OCI-LY7 (cell line): ENCODE results near the gene GPR84.

Experiments
- EZH2phosphoT487 ChIP-seq: fragments of 200-600 bp; sonication (generic); IDR thresholded peaks from 2 replicates; pipeline ENCODE4 v1.6.1; 2018; ENCODE audit warnings: low read depth, borderline replicate concordance, mild to moderate bottlenecking, mixed run types, antibody characterized with exemption, low read length, moderate library complexity, mixed read lengths
- TF ChIP-seq, protein P1 (sequence below): fragments of 200-600 bp; sonication (generic); conservative IDR thresholded peaks from 2 replicates; pipeline ENCODE4 v1.5.1; 2014; ENCODE audit warnings: mild to moderate bottlenecking, antibody characterized with exemption, low read length, moderate library complexity, mixed read lengths

DNA sequence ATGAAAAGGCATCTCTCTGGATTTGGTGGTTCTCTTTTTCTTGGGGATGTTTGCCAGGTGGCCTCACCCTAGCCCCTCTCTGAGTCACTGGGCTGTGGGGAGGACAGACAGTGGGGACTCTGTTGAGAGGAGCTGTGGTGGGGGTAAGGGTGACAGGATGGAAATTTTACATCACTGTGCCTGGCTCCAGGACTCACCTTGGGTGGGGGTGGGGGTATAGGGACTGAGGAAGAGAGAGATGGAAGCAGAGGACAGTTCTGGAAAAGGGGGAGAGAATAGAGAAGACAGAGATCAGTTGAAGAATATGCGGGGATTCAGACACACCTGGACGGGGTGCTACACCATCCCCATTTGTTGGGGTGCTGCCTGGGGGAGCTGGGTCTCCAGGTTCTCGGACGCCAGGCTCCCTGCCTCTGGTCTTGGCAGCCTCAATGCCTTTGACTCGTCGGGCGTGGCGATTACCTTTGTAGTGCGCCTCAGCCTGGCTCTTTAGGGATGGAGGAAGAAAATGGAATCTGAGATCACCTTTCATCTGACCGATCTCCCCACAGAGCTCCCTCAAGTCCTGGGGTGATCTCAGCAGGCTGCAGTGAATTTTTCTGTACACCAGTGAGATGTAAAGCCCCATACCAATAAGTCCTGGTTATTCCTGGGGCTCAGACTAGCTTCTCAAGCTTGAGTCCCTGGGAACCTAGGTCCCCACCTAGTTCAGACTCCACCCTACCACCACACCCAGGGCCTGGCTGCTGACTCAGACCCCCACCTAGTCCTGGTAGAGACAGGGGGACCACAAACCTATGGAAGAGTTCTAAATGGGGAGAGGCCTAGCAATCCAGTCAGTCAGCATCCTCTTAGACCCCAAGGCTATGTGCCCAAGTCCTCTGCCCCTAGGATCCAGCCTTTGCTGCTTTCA, 9.6 kb upstream of the GPR84 start:
- TF ChIP-seq, protein P1, sequence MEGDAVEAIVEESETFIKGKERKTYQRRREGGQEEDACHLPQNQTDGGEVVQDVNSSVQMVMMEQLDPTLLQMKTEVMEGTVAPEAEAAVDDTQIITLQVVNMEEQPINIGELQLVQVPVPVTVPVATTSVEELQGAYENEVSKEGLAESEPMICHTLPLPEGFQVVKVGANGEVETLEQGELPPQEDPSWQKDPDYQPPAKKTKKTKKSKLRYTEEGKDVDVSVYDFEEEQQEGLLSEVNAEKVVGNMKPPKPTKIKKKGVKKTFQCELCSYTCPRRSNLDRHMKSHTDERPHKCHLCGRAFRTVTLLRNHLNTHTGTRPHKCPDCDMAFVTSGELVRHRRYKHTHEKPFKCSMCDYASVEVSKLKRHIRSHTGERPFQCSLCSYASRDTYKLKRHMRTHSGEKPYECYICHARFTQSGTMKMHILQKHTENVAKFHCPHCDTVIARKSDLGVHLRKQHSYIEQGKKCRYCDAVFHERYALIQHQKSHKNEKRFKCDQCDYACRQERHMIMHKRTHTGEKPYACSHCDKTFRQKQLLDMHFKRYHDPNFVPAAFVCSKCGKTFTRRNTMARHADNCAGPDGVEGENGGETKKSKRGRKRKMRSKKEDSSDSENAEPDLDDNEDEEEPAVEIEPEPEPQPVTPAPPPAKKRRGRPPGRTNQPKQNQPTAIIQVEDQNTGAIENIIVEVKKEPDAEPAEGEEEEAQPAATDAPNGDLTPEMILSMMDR = no peak
- no peak for TF ChIP-seq EZH2phosphoT487
